HepG2 (cell line): ENCODE measurements around the gene CDT1. TPM values are rescaled to one million over a fixed set of nuclear protein-coding genes. Genes with fewer than 3 reads are reported as not detected.

Experiments used
- ATAC-seq: fragments of 200-7000 bp; cut with Tn5 transposase; 3 replicates; pipeline ENCODE4 v1.9.1; 2020; ENCODE audit warnings: mild to moderate bottlenecking, moderate library complexity
- BruUV-seq: library from RNA; stranded (reverse); fragments of 400-500 nt; replicated peaks from 2 replicates; lab custom pipeline; 2021; lab: Mats Ljungman, UMichigan
- CTCF ChIA-PET: fragments of 300-600 bp; formaldehyde crosslinking; extraction: SDS; loops from one replicate; lab custom pipeline; 2021; ENCODE audit warnings: low total read pairs, inconsistent platforms, low intra/inter-chr PET ratio; lab: Yijun Ruan, JAX
- POLR2A ChIA-PET: fragments of 350-600 bp; sonication (Branson Sonifier 250); formaldehyde crosslinking; loops from one replicate; lab custom pipeline; 2020; ENCODE audit warnings: antibody characterized with exemption, inconsistent platforms; lab: Yijun Ruan, JAX
- DNase-seq: peaks from one replicate; pipeline ENCODE4 v3.0.0-alpha.2; 2015; ENCODE audit warnings: low spot score
- FAIRE-seq: peaks from 3 replicates; lab custom pipeline; 2011; peaks lifted over from hg19 to GRCh38; lab: Jason Lieb, UNC
- H2AFZ ChIP-seq: one replicate; pipeline ENCODE4 v1.6.1; 2011; ENCODE audit warnings: low read length, inconsistent platforms
- H3K27ac ChIP-seq: fragments of 300-600 bp; 3 replicates; pipeline ENCODE4 v1.8.0; 2011; ENCODE audit warnings: mixed run types, mild to moderate bottlenecking, mixed read lengths, low read length, inconsistent platforms; ENCODE audit not compliant: insufficient read depth; ENCODE audit errors: extremely low read length
- H3K27me3 ChIP-seq, 2 experiments: fragments of 200-600 bp in 1 of 2; 2 replicates in 1 of 2; 3 replicates in 1 of 2; pipeline versions ENCODE4 v1.6.0 to v1.8.0; 2011; ENCODE audit warnings: low read length in 2 of 2, mild to moderate bottlenecking in 2 of 2, moderate library complexity in 2 of 2, inconsistent platforms in 1 of 2; ENCODE audit not compliant: insufficient read depth in 2 of 2, control insufficient read depth in 1 of 2
- H3K36me3 ChIP-seq, 2 experiments: fragments of 200-600 bp in 1 of 2; replicated peaks in 1 of 2; 2 replicates in 1 of 2; 3 replicates in 1 of 2; pipeline versions ENCODE4 v1.5.1 to v1.8.0; 2011; ENCODE audit warnings: low read length in 2 of 2, inconsistent platforms in 1 of 2; ENCODE audit not compliant: insufficient read depth in 2 of 2, control insufficient read depth in 1 of 2
- H3K4me1 ChIP-seq: 2 replicates; pipeline ENCODE4 v1.5.1; 2012; ENCODE audit warnings: low read length, inconsistent platforms; ENCODE audit not compliant: insufficient read depth
- H3K4me2 ChIP-seq: 2 replicates; pipeline ENCODE4 v1.6.0; 2011; ENCODE audit warnings: low read depth, low read length, inconsistent platforms
- H3K4me3 ChIP-seq, 3 experiments: fragments of 200-600 bp in 1 of 3; sonication (generic), shearing (Covaris generic) in 1 of 3; replicated peaks in 1 of 3; 2 replicates each; pipeline ENCODE4 v1.5.1; 2011 to 2016; ENCODE audit warnings: low read length in 3 of 3, inconsistent platforms in 2 of 3, low read depth in 2 of 3, mild to moderate bottlenecking in 2 of 3, control low read depth in 1 of 3, mixed read lengths in 1 of 3; ENCODE audit not compliant: insufficient read depth in 1 of 3
- H3K79me2 ChIP-seq: one replicate; pipeline ENCODE4 v1.6.1; 2011; ENCODE audit warnings: low read length, inconsistent platforms; ENCODE audit not compliant: insufficient read depth
- H3K9ac ChIP-seq: 2 replicates; pipeline ENCODE4 v1.6.0; 2011; ENCODE audit warnings: mild to moderate bottlenecking, low read depth, low read length, inconsistent platforms; ENCODE audit not compliant: insufficient read depth
- H3K9me3 ChIP-seq: 2 replicates; pipeline ENCODE4 v1.5.1; 2012; ENCODE audit warnings: mild to moderate bottlenecking, low read length
- H4K20me1 ChIP-seq: 2 replicates; pipeline ENCODE4 v1.6.0; 2011; ENCODE audit warnings: inconsistent platforms, mild to moderate bottlenecking, low read length, moderate library complexity; ENCODE audit not compliant: insufficient read depth
- AGO2 ChIP-seq: fragments of 200-400 bp; formaldehyde crosslinking; optimal IDR thresholded peaks from 2 replicates; pipeline ENCODE3; 2017; ENCODE audit warnings: mild to moderate bottlenecking, low read depth, low read length, moderate library complexity
- ARNT2 ChIP-seq: sonication (generic); formaldehyde crosslinking; IDR thresholded peaks from 2 replicates; pipeline ENCODE4 v1.8.0; 2022; ENCODE audit warnings: mild to moderate bottlenecking, low read depth, missing genetic modification reagents, moderate library complexity
- EHMT2 ChIP-seq: fragments of 200-600 bp; sonication (generic); IDR thresholded peaks from 2 replicates; pipeline ENCODE4 v1.7.0; 2017; ENCODE audit warnings: antibody characterized with exemption, low read depth, low read length, borderline replicate concordance
- FLYWCH1 ChIP-seq: sonication (generic); formaldehyde crosslinking; IDR thresholded peaks from 2 replicates; pipeline ENCODE4 v1.8.1; 2023; ENCODE audit warnings: mild to moderate bottlenecking, missing genetic modification reagents
- HOXA5 ChIP-seq: sonication (generic); formaldehyde crosslinking; IDR thresholded peaks from 2 replicates; pipeline ENCODE4 v1.4.0; 2020; ENCODE audit warnings: missing genetic modification reagents
- NFE2L1 ChIP-seq: sonication (generic); formaldehyde crosslinking; IDR thresholded peaks from 2 replicates; pipeline ENCODE4 v1.4.0; 2020; ENCODE audit warnings: missing genetic modification reagents, mild to moderate bottlenecking, borderline replicate concordance
- NFYB ChIP-seq: sonication (generic); formaldehyde crosslinking; IDR thresholded peaks from 2 replicates; pipeline ENCODE4 v1.4.0; 2020; ENCODE audit warnings: missing genetic modification reagents
- ZNF790 ChIP-seq: sonication (generic); formaldehyde crosslinking; IDR thresholded peaks from 2 replicates; pipeline ENCODE4 v1.8.0; 2022; ENCODE audit warnings: missing genetic modification reagents, mild to moderate bottlenecking, borderline replicate concordance
- ZSCAN21 ChIP-seq: sonication (generic); formaldehyde crosslinking; IDR thresholded peaks from 2 replicates; pipeline ENCODE4 v1.8.0; 2022; ENCODE audit warnings: mild to moderate bottlenecking, missing genetic modification reagents, moderate library complexity, borderline replicate concordance
- WGBS: methylation state at CpG from one replicate; pipeline ENCODE4 v1.1.6; 2017; ENCODE audit warnings: low lambda C conversion rate; 5-methylcytosine and 5-hydroxymethylcytosine counted together
- in situ Hi-C: cut with HindIII; loops from 2 replicates; pipeline ENCODE4 v1.10.0; 2017; ENCODE audit warnings: low pct_unique_long_range_greater_than_20kb; ENCODE audit not compliant: extremely low pct_ligation_motif_present
- intact Hi-C: fragments of 100-400 bp; cut with micrococcal nuclease; formaldehyde crosslinking; loops from one replicate; pipeline ENCODE4 v1.10.0; 2022; ENCODE audit not compliant: unreplicated experiment
- polyA plus RNA-seq, 8 experiments: library from polyadenylated mRNA; depleted of rRNA in 3 of 8; stranded (reverse) in 7 of 8; unstranded in 1 of 8; fragments of >200 nt; fragmentation: Illumina TruSeq in 4 of 8; extraction: Trizol in 4 of 8; gene quantifications; 2 replicates each; pipeline versions ENCODE4 v1.2.1 to v1.2.3, GENCODE V29; 2011 to 2016; ENCODE audit warnings: low read depth in 4 of 8, missing spikeins in 1 of 8, mixed read lengths in 1 of 8; ENCODE audit not compliant: insufficient read depth in 1 of 8
- total RNA-seq, 5 experiments: library from RNA; depleted of rRNA; stranded (reverse); fragments of >200 nt; fragmentation: Illumina TruSeq; extraction: Trizol; gene quantifications; 2 replicates each; pipeline ENCODE4 v1.2.3, GENCODE V29; 2016; ENCODE audit warnings: low read depth in 1 of 5
- TF ChIP-seq, protein P1 (sequence below): sonication (generic); formaldehyde crosslinking; IDR thresholded peaks from 2 replicates; pipeline ENCODE4 v1.5.1; 2020; ENCODE audit warnings: missing genetic modification reagents, mild to moderate bottlenecking, borderline replicate concordance
- TF ChIP-seq, protein P2 (sequence below): sonication (generic); formaldehyde crosslinking; IDR thresholded peaks from 2 replicates; pipeline ENCODE4 v1.4.0; 2020; ENCODE audit warnings: missing genetic modification reagents, mild to moderate bottlenecking, borderline replicate concordance

The CDT1 gene
- total and polyA plus RNA-seq, 2 of the 13 experiments (the other 11 are each of a cell fraction or from before 2014, with no cell fraction given), result 23.1 to 23.8 TPM

DNA sequence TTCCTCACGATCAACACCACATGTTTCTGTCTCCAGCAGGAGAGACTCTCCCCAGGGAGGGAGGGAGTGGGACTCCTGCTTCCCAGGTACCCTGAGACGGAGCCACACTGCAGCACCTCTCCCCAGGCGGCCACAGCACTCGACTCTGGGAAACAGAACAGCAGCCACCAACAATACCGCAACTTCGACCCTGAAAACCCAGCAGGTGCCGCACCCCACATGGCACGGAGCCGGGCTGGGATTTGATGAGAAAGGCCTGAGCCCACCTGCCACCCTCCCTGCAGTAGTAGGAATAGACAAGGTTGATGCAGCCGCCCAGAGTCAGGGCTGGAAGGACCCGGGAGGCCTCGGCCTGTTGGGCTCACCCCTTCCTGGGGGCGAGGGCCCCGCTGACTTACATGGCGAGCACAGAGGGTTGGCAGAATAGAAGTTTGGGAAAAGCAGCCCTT is 38.7 kb downstream of the CDT1 start:
- no peak overlapping the region for H3K27ac ChIP-seq
- CTCF ChIA-PET, result no interaction called here
- in situ Hi-C loops (no loop called here), intact Hi-C loops (no loop called here)
- ATAC-seq (no peak), DNase-seq (no peak), FAIRE-seq (no peak)
- no peaks in the 10 kb centered on the region for H4K20me1 ChIP-seq
- H3K27me3 ChIP-seq, result no peaks in the 10 kb centered on the region
- WGBS, result 85% methylated on average over 11 of the region's 15 CpGs
- POLR2A ChIA-PET, result no interaction called here
- H3K4me1 ChIP-seq, result no peaks in the 10 kb centered on the region
- H3K9ac ChIP-seq, result no peak overlapping the region
- TF ChIP-seq EHMT2 (no peak), ZSCAN21 (CRISPR knock-in tag) (no peak), NFE2L1 (CRISPR knock-in tag) (no peak), FLYWCH1 (CRISPR knock-in tag) (no peak), ZNF790 (CRISPR knock-in tag) (no peak), HOXA5 (no peak)
- TF ChIP-seq, protein P1, sequence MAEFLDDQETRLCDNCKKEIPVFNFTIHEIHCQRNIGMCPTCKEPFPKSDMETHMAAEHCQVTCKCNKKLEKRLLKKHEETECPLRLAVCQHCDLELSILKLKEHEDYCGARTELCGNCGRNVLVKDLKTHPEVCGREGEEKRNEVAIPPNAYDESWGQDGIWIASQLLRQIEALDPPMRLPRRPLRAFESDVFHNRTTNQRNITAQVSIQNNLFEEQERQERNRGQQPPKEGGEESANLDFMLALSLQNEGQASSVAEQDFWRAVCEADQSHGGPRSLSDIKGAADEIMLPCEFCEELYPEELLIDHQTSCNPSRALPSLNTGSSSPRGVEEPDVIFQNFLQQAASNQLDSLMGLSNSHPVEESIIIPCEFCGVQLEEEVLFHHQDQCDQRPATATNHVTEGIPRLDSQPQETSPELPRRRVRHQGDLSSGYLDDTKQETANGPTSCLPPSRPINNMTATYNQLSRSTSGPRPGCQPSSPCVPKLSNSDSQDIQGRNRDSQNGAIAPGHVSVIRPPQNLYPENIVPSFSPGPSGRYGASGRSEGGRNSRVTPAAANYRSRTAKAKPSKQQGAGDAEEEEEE, result no peak
- H3K36me3 ChIP-seq, result no peaks in the 10 kb centered on the region; a peak in 1 of 5 replicates
- no peak overlapping the region for H3K4me3 ChIP-seq
- H3K79me2 ChIP-seq, result no peaks in the 10 kb centered on the region
- H2AFZ ChIP-seq, result no peak overlapping the region
- no peaks in the 10 kb centered on the region for H3K9me3 ChIP-seq
- BruUV-seq, result no TSS peak
- H3K4me2 ChIP-seq, result no peak overlapping the region

DNA sequence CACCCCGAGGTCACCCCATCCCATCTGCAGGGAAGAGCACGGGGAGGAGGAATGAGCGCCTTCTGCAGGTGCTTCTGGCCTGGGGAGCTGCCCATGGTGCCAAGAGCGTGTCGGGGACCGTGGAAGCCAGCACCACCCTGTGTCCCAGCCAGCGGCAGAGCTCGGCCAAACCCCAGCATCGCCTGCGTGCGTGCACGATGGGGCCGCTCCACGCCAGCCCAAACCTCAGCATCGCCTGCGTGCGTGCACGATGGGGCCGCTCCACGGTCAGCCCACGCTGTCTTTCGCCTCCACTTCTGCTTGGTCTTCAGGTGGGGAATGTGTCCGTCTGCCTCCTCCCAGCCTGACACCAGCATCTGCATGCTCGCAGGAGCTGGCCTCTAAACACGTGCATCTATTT is 39.2 kb downstream of the CDT1 start:
- Histone ChIP-seq H3K27me3 (no peaks in the 10 kb centered on the region), H3K4me1 (no peaks in the 10 kb centered on the region), H3K9me3 (no peaks in the 10 kb centered on the region), H3K27ac (no peak overlapping the region), H4K20me1 (no peaks in the 10 kb centered on the region), H3K79me2 (no peaks in the 10 kb centered on the region), H3K4me2 (no peak overlapping the region), H3K9ac (no peak overlapping the region), H3K4me3 (no peak overlapping the region), H2AFZ (no peak overlapping the region), H3K36me3 (no peaks in the 10 kb centered on the region; a peak in 1 of 5 replicates)
- ChIA-PET CTCF (no interaction called here), POLR2A (no interaction called here)
- 93% methylated on average over 18 of the region's 25 CpGs for WGBS
- TF ChIP-seq AGO2 (peak; percentile 20), ARNT2 (no peak), NFYB (CRISPR knock-in tag) (no peak)
- TF ChIP-seq, protein P2, sequence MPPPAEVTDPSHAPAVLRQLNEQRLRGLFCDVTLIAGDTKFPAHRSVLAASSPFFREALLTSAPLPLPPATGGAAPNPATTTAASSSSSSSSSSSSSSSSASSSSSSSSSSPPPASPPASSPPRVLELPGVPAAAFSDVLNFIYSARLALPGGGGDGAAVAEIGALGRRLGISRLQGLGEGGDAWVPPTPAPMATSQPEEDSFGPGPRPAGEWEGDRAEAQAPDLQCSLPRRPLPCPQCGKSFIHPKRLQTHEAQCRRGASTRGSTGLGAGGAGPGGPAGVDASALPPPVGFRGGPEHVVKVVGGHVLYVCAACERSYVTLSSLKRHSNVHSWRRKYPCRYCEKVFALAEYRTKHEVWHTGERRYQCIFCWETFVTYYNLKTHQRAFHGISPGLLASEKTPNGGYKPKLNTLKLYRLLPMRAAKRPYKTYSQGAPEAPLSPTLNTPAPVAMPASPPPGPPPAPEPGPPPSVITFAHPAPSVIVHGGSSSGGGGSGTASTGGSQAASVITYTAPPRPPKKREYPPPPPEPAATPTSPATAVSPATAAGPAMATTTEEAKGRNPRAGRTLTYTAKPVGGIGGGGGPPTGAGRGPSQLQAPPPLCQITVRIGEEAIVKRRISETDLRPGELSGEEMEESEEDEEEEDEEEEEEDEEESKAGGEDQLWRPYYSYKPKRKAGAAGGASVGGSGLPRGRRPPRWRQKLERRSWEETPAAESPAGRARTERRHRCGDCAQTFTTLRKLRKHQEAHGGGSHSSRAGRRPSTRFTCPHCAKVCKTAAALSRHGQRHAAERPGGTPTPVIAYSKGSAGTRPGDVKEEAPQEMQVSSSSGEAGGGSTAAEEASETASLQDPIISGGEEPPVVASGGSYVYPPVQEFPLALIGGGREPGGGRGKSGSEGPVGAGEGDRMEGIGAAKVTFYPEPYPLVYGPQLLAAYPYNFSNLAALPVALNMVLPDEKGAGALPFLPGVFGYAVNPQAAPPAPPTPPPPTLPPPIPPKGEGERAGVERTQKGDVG (CRISPR knock-in tag), result no peak
- in situ Hi-C loops (no loop called here), intact Hi-C loops (no loop called here)
- no peak for FAIRE-seq
- no peak for ATAC-seq
- DNase-seq, result no peak
- no TSS peak for BruUV-seq
